ENCODE data around the gene WWP2. TPM values are rescaled to one million over a fixed set of nuclear protein-coding genes. Genes with fewer than 3 reads are reported as not detected.
"Not testable (repeated sequence)": the region's sequence is repeated elsewhere in the genome, so short reads cannot be mapped to it uniquely, and the experiment has no call there.

WWP2 gene
- total and polyA plus RNA-seq, 4 donors: 59.0 to 144 (median 138) TPM

DNA sequence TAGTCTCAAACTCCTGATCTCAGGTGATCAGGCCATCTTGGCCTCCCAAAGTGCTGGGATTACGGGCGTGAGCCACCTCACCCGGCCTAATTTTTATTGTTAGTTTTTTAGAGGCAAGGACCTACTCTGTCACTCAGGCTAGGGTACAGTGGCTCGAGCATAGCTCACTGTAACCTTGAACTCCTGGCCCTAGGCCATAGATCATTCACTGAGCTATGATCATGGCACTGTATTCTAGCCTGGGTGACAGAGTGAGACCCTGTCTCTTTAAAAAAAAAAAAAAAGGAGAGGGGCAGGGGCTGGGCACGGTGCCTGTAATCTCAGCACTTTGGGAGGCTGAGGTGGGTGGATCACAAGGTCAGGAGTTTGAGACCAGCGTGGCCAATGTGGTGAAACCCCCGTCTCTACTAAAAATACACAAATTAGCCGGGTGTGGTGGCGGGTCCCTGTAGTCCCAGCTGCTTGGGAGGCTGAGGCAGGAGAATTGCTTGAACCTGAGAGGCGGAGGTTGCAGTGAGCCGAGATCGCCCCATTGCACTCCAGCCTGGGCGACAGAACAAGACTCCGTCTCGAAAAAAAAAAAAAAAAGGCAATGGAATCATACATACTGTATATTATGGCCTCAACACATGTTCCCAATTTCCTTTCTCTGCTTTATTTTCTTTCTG lies 53.2 kb downstream of the WWP2 start:
- H3K4me3 ChIP-seq (ENCODE audit: low read length in 2 of 2); intact Hi-C loops (cut with DNase I); H3K4me1 ChIP-seq (ENCODE audit: control insufficient read depth in 1 of 2, insufficient read depth in 2 of 2, low read length in 2 of 2); H3K27me3 ChIP-seq (ENCODE audit: control insufficient read depth in 1 of 2, insufficient read depth in 2 of 2, low read length in 1 of 2); H3K9me3 ChIP-seq (ENCODE audit: control insufficient read depth, low read length); ATAC-seq (ENCODE audit: low FRiP score); H3K27ac ChIP-seq (ENCODE audit: low read depth in 1 of 2, low read length in 2 of 2); DNase-seq; H3K36me3 ChIP-seq (ENCODE audit: control insufficient read depth in 1 of 2, insufficient read depth in 2 of 2, low read length in 1 of 2): not testable (repeated sequence)
- 88 to 89% methylated on average over 15 of the region's 15 CpGs for WGBS, 2 donors

DNA sequence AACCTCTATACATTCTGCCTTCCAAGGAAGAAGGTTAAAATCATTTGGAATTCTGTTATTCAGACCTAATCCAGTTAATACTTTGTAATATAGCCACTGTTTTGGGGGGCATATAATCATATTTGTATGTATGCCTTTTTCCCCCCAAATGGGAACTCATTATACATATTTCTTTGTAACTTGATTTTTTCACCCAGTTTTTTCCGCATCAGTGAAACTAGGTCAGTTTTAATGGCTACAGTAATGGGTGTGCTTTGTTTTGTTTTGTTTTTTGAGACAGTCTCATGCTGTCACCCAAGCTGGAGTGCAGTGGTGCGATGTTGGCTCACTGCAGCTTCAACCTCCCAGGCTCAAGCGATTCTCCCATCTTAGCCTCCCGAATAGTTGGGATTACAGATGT lies 54.9 kb downstream of the WWP2 start:
- intact Hi-C loops (cut with DNase I): no loop called here
- H3K4me3 ChIP-seq (ENCODE audit: low read length in 2 of 2): no peak overlapping the region

DNA sequence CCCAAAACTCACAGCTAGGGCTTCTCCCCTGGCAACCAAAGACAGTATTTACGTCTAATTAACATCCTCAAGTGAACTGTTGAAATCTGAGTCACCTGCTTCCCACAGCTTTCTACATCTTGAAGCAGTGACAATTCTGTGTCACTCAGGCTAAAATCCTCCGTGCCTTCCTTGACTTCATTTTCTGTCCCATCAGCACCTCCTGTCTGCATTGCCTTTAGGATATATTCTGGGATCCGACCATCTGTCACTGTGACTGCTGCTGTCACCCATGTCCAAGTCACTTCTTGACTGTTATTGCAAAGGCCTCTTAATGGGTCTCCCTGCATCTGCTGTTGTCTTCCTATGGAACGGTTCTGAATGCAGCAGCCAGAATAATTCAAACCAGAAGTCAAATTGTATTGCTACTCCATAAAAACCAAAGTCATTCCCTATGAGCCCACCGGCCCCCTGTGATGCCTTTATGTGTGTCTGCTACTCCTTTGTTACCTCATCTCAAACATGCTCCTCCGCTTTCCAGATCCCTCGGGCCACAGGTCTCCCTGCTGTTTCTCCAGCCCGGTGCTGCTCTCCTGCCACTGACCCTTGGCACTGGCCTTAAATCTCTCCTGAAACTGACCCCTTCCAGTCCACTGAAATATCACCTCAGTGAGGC lies 56.9 kb downstream of the WWP2 start:
- DNase-seq: no peak
- no peak overlapping the region for H3K4me3 ChIP-seq (ENCODE audit: low read length in 2 of 2)
- H3K27me3 ChIP-seq (ENCODE audit: control insufficient read depth in 1 of 2, insufficient read depth in 2 of 2, low read length in 1 of 2): no peaks in the 10 kb centered on the region
- H3K36me3 ChIP-seq (ENCODE audit: control insufficient read depth in 1 of 2, insufficient read depth in 2 of 2, low read length in 1 of 2): no peaks in the 10 kb centered on the region
- 87 to 90% methylated on average over 8 of the region's 8 CpGs for WGBS, 2 donors
- H3K27ac ChIP-seq (ENCODE audit: low read depth in 1 of 2, low read length in 2 of 2): peak overlapping the region in 1 of 2 donors; percentile 15
- peaks cover 0 to 2% of the 10 kb centered on the region in 2 donors for H3K4me1 ChIP-seq (ENCODE audit: control insufficient read depth in 1 of 2, insufficient read depth in 2 of 2, low read length in 2 of 2)
- intact Hi-C loops (cut with DNase I): no loop called here
- H3K9me3 ChIP-seq (ENCODE audit: control insufficient read depth, low read length): no peaks in the 10 kb centered on the region
- no peak for ATAC-seq (ENCODE audit: low FRiP score)

More for the DNA sequence above, 54.9 kb downstream of the WWP2 start:
- H3K9me3 ChIP-seq (ENCODE audit: control insufficient read depth, low read length): no peaks in the 10 kb centered on the region
- no peaks in the 10 kb centered on the region for H3K36me3 ChIP-seq (ENCODE audit: control insufficient read depth in 1 of 2, insufficient read depth in 2 of 2, low read length in 1 of 2)
- no peaks in the 10 kb centered on the region for H3K27me3 ChIP-seq (ENCODE audit: control insufficient read depth in 1 of 2, insufficient read depth in 2 of 2, low read length in 1 of 2)
- 96 to 97% methylated on average over 4 of the region's 4 CpGs for WGBS, 2 donors
- no peak overlapping the region for H3K27ac ChIP-seq (ENCODE audit: low read depth in 1 of 2, low read length in 2 of 2)
- peaks cover 0 to 2% of the 10 kb centered on the region in 2 donors for H3K4me1 ChIP-seq (ENCODE audit: control insufficient read depth in 1 of 2, insufficient read depth in 2 of 2, low read length in 2 of 2)
- no peak for DNase-seq
- ATAC-seq (ENCODE audit: low FRiP score): no peak

DNA sequence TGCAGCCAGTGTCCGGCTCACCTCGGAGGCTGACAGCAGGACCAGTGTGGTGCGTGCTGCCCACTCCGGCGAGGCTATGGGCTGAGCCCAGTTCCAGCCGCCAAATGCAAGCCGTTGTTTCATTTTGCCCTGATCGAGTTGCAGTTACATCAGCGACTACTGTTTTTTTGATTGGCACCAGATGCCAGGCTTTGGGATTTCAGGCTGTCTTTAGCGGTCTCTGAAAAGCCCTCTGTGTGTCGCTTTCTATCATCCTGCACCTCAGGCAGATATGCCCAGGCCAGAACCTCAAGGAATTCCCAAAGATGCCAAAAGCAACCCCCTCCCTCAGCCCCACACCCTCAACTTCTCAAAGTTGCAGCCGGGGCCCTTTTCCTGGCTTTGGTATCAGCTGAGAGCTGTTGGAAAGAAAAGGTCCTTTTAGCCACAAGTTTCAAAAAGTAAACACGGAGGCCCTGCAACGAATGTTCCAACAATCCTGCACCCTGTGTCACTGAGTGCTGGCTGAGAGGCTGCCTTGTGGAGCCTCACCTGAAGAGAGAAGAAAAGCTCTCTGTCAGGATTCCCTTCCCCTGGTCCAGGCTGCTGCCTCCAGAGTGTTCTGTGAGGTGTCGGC lies 58.9 kb downstream of the WWP2 start:
- Histone ChIP-seq H3K4me3 (ENCODE audit: low read length in 2 of 2) (peak overlapping the region in 1 of 2 donors; percentile 28), H3K36me3 (ENCODE audit: control insufficient read depth in 1 of 2, insufficient read depth in 2 of 2, low read length in 1 of 2) (no peaks in the 10 kb centered on the region), H3K27me3 (ENCODE audit: control insufficient read depth in 1 of 2, insufficient read depth in 2 of 2, low read length in 1 of 2) (no peaks in the 10 kb centered on the region), H3K4me1 (ENCODE audit: control insufficient read depth in 1 of 2, insufficient read depth in 2 of 2, low read length in 2 of 2) (peaks cover 0 to 2% of the 10 kb centered on the region in 2 donors), H3K27ac (ENCODE audit: low read depth in 1 of 2, low read length in 2 of 2) (peak overlapping the region; percentile 76 to 95), H3K9me3 (ENCODE audit: control insufficient read depth, low read length) (no peaks in the 10 kb centered on the region)
- WGBS, 2 donors: 5 to 6% methylated on average over 15 of the region's 15 CpGs
- peak; percentile 71 to 82 for DNase-seq
- ATAC-seq (ENCODE audit: low FRiP score): peak; percentile 85
- intact Hi-C loops (cut with DNase I): no loop called here

GRCh38 chr16:69821844-69822173 lies 59.7 kb downstream of the WWP2 start:
- Histone ChIP-seq H3K9me3 (ENCODE audit: control insufficient read depth, low read length) (no peaks in the 10 kb centered on the region), H3K27me3 (ENCODE audit: control insufficient read depth in 1 of 2, insufficient read depth in 2 of 2, low read length in 1 of 2) (no peaks in the 10 kb centered on the region), H3K4me3 (ENCODE audit: low read length in 2 of 2) (no peak overlapping the region), H3K4me1 (ENCODE audit: control insufficient read depth in 1 of 2, insufficient read depth in 2 of 2, low read length in 2 of 2) (peaks cover 0 to 2% of the 10 kb centered on the region in 2 donors), H3K27ac (ENCODE audit: low read depth in 1 of 2, low read length in 2 of 2) (peak overlapping the region; percentile 32 to 76), H3K36me3 (ENCODE audit: control insufficient read depth in 1 of 2, insufficient read depth in 2 of 2, low read length in 1 of 2) (no peaks in the 10 kb centered on the region)
- DNase-seq: no peak
- no peak for ATAC-seq (ENCODE audit: low FRiP score)
- intact Hi-C loops (cut with DNase I): no loop called here
- 88 to 90% methylated on average over 6 of the region's 6 CpGs for WGBS, 2 donors

DNA sequence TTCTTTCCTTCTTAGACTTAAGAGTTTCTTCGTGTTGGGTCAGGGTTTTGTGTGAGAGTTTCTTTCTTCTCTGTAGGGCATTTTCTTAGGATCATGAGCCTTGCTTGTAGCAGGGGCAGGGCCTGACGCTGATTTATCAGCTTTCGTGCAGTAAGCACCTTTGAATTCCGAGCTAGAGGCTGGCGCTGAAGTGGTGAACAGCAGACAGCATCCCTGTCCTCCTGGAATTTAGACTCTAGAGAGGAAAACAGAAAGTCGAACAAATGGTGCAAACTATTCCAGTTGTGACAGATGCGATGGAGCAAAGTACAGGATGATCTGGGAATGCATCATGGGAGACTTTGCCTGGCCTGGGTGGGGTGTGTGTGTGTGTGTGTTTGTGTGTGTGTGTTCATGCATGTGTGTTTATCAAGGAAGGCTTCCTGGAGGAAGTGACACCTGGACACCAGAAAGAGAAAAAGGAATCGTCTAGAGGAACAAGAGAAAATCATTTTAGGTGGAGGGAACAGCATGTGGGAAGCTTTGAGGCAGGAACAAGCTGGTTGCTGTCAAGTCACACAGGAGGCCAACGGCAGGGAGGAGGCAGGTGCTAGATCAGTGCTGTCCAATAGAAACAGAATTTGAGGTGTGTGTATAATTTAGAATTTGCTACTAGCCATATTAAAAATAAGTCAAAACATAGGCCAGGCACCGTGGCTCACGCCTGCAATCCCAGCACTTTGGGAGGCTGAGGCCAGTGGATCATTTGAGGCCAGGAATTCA lies 60.2 kb downstream of the WWP2 start:
- H3K9me3 ChIP-seq (ENCODE audit: control insufficient read depth, low read length): no peaks in the 10 kb centered on the region
- intact Hi-C loops (cut with DNase I): no loop called here
- H3K27me3 ChIP-seq (ENCODE audit: control insufficient read depth in 1 of 2, insufficient read depth in 2 of 2, low read length in 1 of 2): no peaks in the 10 kb centered on the region
- 86 to 88% methylated on average over 11 of the region's 11 CpGs for WGBS, 2 donors
- no peak overlapping the region for H3K4me3 ChIP-seq (ENCODE audit: low read length in 2 of 2)
- H3K27ac ChIP-seq (ENCODE audit: low read depth in 1 of 2, low read length in 2 of 2): peak overlapping the region; percentile 29 to 76
- no peak for ATAC-seq (ENCODE audit: low FRiP score)
- DNase-seq: no peak
- peaks cover 0 to 2% of the 10 kb centered on the region in 2 donors for H3K4me1 ChIP-seq (ENCODE audit: control insufficient read depth in 1 of 2, insufficient read depth in 2 of 2, low read length in 2 of 2)
- no peaks in the 10 kb centered on the region for H3K36me3 ChIP-seq (ENCODE audit: control insufficient read depth in 1 of 2, insufficient read depth in 2 of 2, low read length in 1 of 2)

GRCh38 chr16:69823831-69824563 lies 61.9 kb downstream of the WWP2 start:
- Histone ChIP-seq H3K9me3 (ENCODE audit: control insufficient read depth, low read length) (no peaks in the 10 kb centered on the region), H3K27ac (ENCODE audit: low read depth in 1 of 2, low read length in 2 of 2) (no peak overlapping the region), H3K4me1 (ENCODE audit: control insufficient read depth in 1 of 2, insufficient read depth in 2 of 2, low read length in 2 of 2) (peaks cover 0 to 2% of the 10 kb centered on the region in 2 donors), H3K27me3 (ENCODE audit: control insufficient read depth in 1 of 2, insufficient read depth in 2 of 2, low read length in 1 of 2) (no peaks in the 10 kb centered on the region), H3K36me3 (ENCODE audit: control insufficient read depth in 1 of 2, insufficient read depth in 2 of 2, low read length in 1 of 2) (peaks cover 0 to 1% of the 10 kb centered on the region in 2 donors), H3K4me3 (ENCODE audit: low read length in 2 of 2) (no peak overlapping the region)
- intact Hi-C loops (cut with DNase I): no loop called here
- ATAC-seq (ENCODE audit: low FRiP score) (no peak), DNase-seq (no peak)
- 51 to 57% methylated on average over 10 of the region's 10 CpGs for WGBS, 2 donors

- not testable (repeated sequence) for ATAC-seq (ENCODE audit: low FRiP score); H3K27ac ChIP-seq (ENCODE audit: low read depth in 1 of 2, low read length in 2 of 2)
Measured at GRCh38 chr16:69824564-69825142, 62.5 kb downstream of the WWP2 start.

More at GRCh38 chr16:69824564-69825142, 62.5 kb downstream of the WWP2 start:
- DNase-seq; H3K9me3 ChIP-seq (ENCODE audit: control insufficient read depth, low read length); intact Hi-C loops (cut with DNase I); H3K36me3 ChIP-seq (ENCODE audit: control insufficient read depth in 1 of 2, insufficient read depth in 2 of 2, low read length in 1 of 2); H3K4me3 ChIP-seq (ENCODE audit: low read length in 2 of 2); H3K4me1 ChIP-seq (ENCODE audit: control insufficient read depth in 1 of 2, insufficient read depth in 2 of 2, low read length in 2 of 2); H3K27me3 ChIP-seq (ENCODE audit: control insufficient read depth in 1 of 2, insufficient read depth in 2 of 2, low read length in 1 of 2): not testable (repeated sequence)
- 87 to 89% methylated on average over 4 of the region's 4 CpGs for WGBS, 2 donors

Measured in aorta (tissue), 5 donors.